Measurements from ENCODE around the gene ING5.

GRCh38 chr2:241770185-241770935 lies 68.5 kb downstream of the ING5 start:
- TF ChIP-seq CTCF (IDR thresholded peaks at IDR 0.05; ENCODE audit: insufficient read depth, low read length, poor library complexity, severe bottlenecking) (no peak), EZH2phosphoT487 (conservative IDR thresholded peaks at IDR 0.05; ENCODE audit: low read length) (no peak)
